HUES48 (cell line): ENCODE measurements around the gene SDK2.

Experiments
- H3K27ac ChIP-seq: one replicate; pipeline ENCODE4 v1.7.0; 2013; ENCODE audit warnings: low read depth, low read length, inconsistent platforms
- H3K27me3 ChIP-seq: 2 replicates; pipeline ENCODE4 v1.6.1; 2013; ENCODE audit warnings: mild to moderate bottlenecking, low read length; ENCODE audit not compliant: control insufficient read depth, insufficient read depth
- H3K36me3 ChIP-seq: 2 replicates; pipeline ENCODE4 v1.6.1; 2013; ENCODE audit warnings: low read length; ENCODE audit not compliant: control insufficient read depth, insufficient read depth
- H3K4me1 ChIP-seq: 2 replicates; pipeline ENCODE4 v1.6.1; 2013; ENCODE audit warnings: mild to moderate bottlenecking, low read length; ENCODE audit not compliant: control insufficient read depth, insufficient read depth
- H3K4me3 ChIP-seq: 2 replicates; pipeline ENCODE4 v1.5.1; 2013; ENCODE audit warnings: mild to moderate bottlenecking, low read depth, low read length
- H3K9ac ChIP-seq: 2 replicates; pipeline ENCODE4 v1.6.1; 2013; ENCODE audit warnings: mild to moderate bottlenecking, low read depth, low read length, moderate library complexity
- H3K9me3 ChIP-seq: 2 replicates; pipeline ENCODE4 v1.6.1; 2013; ENCODE audit warnings: low read length; ENCODE audit not compliant: control insufficient read depth, insufficient read depth

Gene SDK2

DNA sequence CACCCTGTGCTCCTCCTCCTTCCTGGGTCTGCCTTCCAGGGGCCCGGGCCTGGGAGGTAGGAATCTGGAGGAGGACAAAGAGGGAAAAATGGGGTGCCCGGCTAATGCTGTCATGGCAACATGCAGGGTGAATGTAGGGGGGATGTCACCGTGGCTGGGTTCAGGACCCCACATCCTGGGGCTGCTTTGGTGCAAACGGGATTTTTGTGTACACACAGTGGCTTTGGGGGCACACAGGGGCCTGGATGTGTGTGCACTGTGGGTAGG, 295.5 kb downstream of the SDK2 start:
- Histone ChIP-seq H3K9ac (no peak overlapping the region), H3K9me3 (no peaks in the 10 kb centered on the region), H3K27me3 (no peaks in the 10 kb centered on the region), H3K4me1 (peaks cover 23% of the 10 kb centered on the region), H3K36me3 (no peaks in the 10 kb centered on the region), H3K4me3 (no peak overlapping the region), H3K27ac (no peak overlapping the region)

DNA sequence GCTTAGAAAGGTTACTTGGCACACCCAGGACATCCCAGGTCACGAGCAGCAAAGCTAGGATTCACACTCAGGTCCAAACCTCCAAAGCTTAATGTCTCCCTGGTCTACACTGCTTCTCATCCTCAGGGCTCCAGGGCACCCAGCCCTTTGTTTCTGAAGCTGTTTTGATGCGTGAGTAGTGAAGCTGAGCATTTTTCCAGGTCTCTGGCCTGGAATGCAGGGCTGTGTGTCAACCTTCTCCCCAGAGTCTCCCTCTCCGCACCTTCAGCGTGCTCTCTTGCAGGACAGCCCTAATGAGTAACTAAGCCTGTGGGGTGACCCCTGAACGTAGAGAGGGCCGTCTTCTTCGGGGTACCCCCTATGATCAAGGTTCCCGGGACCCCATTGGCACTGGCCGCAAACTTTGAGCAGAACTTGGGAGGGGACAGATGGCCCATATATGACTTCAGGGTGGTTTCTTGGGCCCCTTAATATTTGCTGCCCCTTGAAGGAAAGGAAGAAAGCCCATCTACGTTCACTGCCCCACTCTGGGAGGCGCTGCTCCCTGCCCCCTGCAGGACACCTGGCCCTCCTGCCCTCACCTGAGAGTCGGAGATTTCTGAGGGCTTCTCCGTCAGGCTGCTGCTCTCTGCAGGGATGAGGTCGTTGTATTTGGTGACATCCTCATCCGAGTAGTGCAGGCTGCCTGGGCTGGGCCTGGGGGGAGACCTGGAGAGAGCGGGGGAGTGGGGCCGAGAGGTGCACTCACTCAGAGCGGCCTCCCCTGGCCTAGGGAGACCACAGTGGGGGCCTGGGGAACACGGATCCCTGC, 296.0 kb downstream of the SDK2 start:
- Histone ChIP-seq H3K4me1 (peaks cover 28% of the 10 kb centered on the region), H3K36me3 (no peaks in the 10 kb centered on the region), H3K4me3 (no peak overlapping the region), H3K9ac (no peak overlapping the region), H3K27me3 (no peaks in the 10 kb centered on the region), H3K9me3 (no peaks in the 10 kb centered on the region), H3K27ac (no peak overlapping the region)

DNA sequence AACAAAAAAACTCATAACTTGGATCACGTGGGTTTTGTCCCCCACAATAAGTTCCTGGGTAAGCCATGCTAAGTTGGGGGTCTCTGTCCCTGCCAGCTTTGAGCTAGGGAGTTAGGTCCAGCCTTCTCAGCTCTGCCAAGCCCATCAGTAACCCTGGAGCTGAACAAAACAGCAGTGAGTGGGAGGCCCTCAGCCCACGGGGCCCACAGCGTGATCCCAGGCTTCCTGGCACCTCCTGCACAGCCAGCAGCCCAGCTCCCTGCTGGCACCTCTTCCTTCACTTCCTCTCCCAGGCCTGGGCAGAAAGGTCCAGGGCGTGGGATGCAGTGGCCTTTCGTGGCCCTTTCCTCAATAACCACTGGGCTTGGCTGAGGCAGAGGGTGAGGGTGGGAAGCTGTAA, 296.9 kb downstream of the SDK2 start:
- no peak overlapping the region for H3K27ac ChIP-seq
- H3K4me1 ChIP-seq, result peaks cover 34% of the 10 kb centered on the region
- H3K9me3 ChIP-seq, result no peaks in the 10 kb centered on the region
- no peak overlapping the region for H3K9ac ChIP-seq
- H3K36me3 ChIP-seq, result no peaks in the 10 kb centered on the region
- H3K4me3 ChIP-seq, result no peak overlapping the region
- no peaks in the 10 kb centered on the region for H3K27me3 ChIP-seq

DNA sequence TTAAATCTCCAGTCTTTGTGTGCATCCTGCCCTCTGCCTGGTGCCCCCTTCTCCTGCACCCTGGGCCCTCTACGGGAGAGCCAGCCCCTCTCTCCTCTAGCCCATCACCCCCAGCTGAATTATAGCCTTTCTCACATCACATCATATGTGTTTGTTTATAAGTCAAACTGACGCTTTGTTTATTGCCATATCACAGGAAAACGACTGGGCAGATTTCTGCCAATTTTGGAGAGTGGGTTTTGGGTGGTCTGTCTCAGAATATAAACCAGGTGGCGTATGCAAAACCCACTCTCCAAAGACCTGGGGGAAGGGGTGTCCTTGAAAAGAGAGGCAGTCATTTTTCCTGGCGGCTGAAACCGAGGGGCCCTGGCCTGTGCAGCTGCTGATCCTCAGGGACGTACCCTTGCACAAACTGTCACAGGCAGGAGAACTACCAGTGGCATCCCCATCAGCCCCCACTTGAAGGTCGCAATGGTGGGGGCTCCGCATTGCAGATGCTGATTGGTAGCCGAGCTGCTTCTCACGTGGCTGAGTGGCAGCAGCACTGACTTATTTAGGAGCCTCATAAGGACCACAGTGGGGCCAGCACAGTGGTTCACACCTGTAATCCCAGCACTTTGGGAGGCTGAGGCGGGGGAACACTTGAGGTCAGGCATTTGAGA, 297.6 kb downstream of the SDK2 start:
- H3K4me1 ChIP-seq, result peaks cover 39% of the 10 kb centered on the region
- H3K27me3 ChIP-seq, result no peaks in the 10 kb centered on the region
- H3K4me3 ChIP-seq, result no peak overlapping the region
- no peak overlapping the region for H3K9ac ChIP-seq
- H3K27ac ChIP-seq, result no peak overlapping the region
- no peaks in the 10 kb centered on the region for H3K36me3 ChIP-seq
- H3K9me3 ChIP-seq, result no peaks in the 10 kb centered on the region

DNA sequence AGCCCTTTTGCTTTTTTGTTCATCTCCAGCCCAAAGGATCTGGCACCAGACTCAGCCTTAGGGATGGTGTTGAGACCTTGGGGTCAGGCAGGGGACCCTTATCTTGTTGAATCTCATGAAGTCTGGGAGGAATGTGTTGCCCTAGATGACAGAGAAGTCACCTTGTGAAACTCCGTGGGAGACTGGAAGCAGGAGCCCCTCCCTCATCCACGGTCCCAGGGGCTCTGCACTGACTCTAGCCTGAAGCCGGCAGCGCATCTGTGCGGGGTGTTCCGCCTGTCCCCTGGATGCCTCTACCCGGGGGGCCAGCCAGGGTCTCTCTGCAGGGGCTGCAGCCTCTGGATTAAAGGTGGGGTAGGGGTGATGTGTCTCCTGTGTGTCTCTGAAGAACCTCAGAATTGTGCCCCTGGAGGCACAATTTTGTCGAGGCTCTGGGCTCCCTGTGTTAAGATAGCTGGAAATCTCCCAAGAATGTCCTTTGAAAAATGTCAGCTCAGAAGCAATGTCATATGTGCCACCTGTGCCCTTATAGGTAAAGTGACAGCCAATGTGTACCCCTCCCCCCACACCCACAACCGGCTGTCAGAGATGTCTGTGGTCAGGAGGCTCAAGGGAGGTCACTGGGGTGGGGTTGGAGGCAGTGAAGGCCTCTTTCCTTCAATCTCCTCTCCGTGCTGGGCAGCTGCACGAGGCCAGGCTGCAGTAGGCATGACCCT, 300.3 kb downstream of the SDK2 start:
- H3K9me3 ChIP-seq, result no peaks in the 10 kb centered on the region
- no peaks in the 10 kb centered on the region for H3K36me3 ChIP-seq
- no peaks in the 10 kb centered on the region for H3K27me3 ChIP-seq
- H3K27ac ChIP-seq, result peak overlapping the region; percentile 92
- H3K4me1 ChIP-seq, result peaks cover 40% of the 10 kb centered on the region
- no peak overlapping the region for H3K9ac ChIP-seq
- H3K4me3 ChIP-seq, result peak overlapping the region; percentile 13; the same call in 1 of the 2 replicates

DNA sequence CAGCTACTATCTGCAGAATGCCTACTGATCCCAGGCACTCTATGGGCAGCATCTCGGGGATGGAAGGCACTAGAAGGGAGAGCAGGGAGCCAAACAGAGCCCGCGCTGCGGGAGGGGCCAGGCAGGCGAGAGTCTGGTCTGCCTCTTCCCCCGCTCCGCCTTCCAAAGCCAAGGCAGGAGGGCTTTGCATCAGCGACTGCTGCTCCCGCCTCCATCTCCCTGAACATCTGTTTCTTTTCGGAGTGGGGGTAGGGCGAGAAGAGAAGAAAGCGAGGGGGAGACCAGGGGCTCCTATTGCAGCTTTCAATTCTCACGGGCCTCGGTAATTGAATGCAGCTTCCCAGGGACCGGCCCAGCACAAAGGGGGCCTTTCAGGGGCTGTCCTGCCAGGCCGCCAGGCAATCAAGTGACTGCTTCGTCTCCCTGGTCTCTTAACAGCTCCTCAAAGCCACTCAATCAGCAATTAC, 301.0 kb downstream of the SDK2 start:
- Histone ChIP-seq H3K4me3 (peak overlapping the region; percentile 13; the same call in 1 of the 2 replicates), H3K27ac (peak overlapping the region; percentile 92), H3K9me3 (no peaks in the 10 kb centered on the region), H3K36me3 (no peaks in the 10 kb centered on the region), H3K4me1 (peaks cover 36% of the 10 kb centered on the region), H3K9ac (no peak overlapping the region; the same call in 1 of the 2 replicates), H3K27me3 (no peaks in the 10 kb centered on the region)

DNA sequence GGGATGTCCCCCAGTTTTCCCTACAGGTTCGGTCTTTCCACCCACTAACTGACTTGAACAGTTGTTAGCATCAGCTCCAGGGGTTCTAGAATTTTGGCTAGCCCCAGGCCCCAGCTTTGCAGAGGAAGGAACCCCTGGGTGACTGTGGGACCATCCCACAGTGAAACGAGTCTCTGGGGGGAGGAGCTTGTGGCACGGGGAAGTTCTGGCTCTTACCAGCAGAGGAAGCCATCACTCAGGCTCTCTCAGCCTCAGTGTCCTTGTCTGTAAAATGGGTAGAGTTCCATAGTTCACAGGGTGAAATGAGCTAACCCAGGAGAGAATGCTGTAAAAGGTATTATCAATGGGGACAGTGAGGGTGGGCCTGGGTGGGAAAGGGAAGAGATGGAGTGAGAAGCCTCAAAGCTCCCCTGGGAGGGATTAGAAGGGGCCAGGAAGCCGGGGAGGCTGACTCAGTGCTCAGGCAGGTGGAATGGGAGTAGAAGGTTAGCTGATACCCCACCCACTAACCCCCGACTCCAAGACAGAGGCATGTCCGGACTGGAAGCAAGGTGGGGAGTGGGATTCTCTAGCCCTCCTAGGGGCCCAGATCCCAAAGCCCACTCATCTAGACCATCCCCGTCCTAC, 301.6 kb downstream of the SDK2 start:
- H3K27ac ChIP-seq, result peak overlapping the region; percentile 92
- H3K9me3 ChIP-seq, result no peaks in the 10 kb centered on the region
- H3K4me3 ChIP-seq, result peak overlapping the region; percentile 7; the same call in 1 of the 2 replicates
- peaks cover 34% of the 10 kb centered on the region for H3K4me1 ChIP-seq
- no peaks in the 10 kb centered on the region for H3K36me3 ChIP-seq
- peak overlapping the region; percentile 58 for H3K9ac ChIP-seq
- no peaks in the 10 kb centered on the region for H3K27me3 ChIP-seq

DNA sequence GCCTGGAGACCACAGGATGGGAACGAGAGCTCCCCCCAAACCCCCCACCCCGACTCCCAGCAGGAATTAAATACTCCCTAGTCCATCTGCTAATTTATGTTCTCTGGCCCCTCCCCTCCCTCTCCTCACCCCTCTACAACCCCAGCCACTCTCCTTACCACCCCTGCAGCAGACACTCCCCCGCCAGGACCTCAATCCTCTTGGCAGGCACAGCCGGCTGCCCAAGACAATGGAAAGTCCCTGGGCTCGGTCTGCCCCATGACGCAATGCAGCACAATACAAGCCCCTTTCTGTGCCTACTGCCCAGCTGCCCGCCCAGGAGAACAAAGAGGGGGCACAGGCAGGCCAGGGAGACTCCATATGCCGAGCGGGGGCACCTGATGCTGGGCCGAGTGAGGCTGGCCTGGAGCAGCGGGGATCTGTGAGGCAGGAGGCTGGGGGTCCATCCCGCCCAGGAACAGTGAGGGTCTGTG, 302.2 kb downstream of the SDK2 start:
- H3K27ac ChIP-seq, result peak overlapping the region; percentile 92
- H3K9me3 ChIP-seq, result no peaks in the 10 kb centered on the region
- H3K4me3 ChIP-seq, result peak overlapping the region; percentile 7; the same call in 1 of the 2 replicates
- peak overlapping the region; percentile 58 for H3K9ac ChIP-seq
- H3K36me3 ChIP-seq, result no peaks in the 10 kb centered on the region
- H3K27me3 ChIP-seq, result no peaks in the 10 kb centered on the region
- peaks cover 31% of the 10 kb centered on the region for H3K4me1 ChIP-seq

DNA sequence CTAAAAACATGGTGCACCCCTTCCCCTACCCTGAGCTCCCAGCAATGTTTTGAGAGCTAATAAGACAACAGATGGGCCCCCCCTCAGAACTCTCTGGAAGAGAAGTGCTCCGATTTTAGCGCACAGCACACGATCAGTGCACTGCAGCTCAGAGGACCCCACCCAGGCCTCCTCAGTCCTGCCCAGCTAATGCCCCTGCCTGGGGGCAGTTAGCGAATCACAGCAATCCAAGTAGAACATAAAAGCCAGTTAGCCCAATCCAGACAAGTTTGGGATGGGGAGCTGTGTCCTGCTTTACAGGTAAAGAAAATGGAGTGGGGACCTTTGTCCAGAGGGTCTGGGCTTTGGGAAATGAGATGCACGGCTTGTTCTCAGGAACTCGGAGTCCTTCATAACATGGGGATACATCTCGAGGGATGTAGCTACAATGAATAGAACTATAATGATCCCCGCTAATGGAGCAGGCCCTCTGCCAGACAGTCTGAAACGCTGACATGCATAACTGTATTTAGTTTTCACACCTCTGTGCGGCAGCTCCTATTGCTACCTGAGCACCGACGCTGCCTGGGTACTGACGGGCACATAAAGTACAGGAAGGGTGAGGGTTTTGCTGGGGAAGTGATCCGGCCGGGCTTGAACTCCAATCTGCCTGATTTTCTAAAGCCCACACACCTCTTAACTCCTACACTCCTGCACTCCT, 302.7 kb downstream of the SDK2 start:
- Histone ChIP-seq H3K27ac (peak overlapping the region; percentile 92), H3K27me3 (no peaks in the 10 kb centered on the region), H3K4me1 (peaks cover 31% of the 10 kb centered on the region), H3K36me3 (no peaks in the 10 kb centered on the region), H3K9me3 (no peaks in the 10 kb centered on the region), H3K4me3 (no peak overlapping the region), H3K9ac (0 out of 2 replicates have a peak overlapping the region, but pooled peaks have one; percentile 16)

DNA sequence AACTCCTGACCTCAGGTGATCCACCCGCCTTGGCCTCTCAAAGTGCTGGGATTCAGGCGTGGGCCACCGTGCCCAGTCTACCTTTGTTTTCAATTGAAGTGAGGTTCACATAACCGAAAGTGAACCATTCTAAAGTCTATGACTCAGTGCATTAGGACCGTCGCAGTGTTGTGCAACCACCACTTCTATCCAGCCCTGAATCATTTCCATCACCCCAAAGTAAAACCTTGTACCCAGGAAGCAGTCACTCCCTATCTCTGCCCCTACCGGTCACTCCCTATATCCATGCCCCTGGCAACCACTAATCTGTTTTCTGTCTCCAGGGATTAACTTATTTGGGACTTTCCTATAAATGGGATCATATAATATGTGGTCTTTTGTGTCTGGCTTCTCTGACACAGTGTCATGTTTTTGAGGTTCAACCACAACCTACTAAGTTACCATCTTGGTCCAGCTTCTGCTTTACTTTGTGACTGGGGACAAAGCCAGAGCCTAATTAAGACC, 304.1 kb downstream of the SDK2 start:
- Histone ChIP-seq H3K4me1 (peaks cover 31% of the 10 kb centered on the region), H3K27ac (no peak overlapping the region), H3K9me3 (no peaks in the 10 kb centered on the region), H3K27me3 (no peaks in the 10 kb centered on the region), H3K9ac (no peak overlapping the region), H3K36me3 (no peaks in the 10 kb centered on the region), H3K4me3 (no peak overlapping the region)
